Measurements from ENCODE around the gene GNAL. TPM values are rescaled to one million over a fixed set of nuclear protein-coding genes. Genes with fewer than 3 reads are reported as not detected.
A peak's percentile ranks its signal among the peaks of the same experiment; 100 is the strongest.

The GNAL gene
- total RNA-seq, 2 donors from 2014 or later = 4.2 to 14.3 TPM

- TF ChIP-seq POLR2AphosphoS5 (IDR thresholded peaks at IDR 0.05) (no peak), POLR2A (IDR thresholded peaks at IDR 0.05) (no peak), CTCF (IDR thresholded peaks at IDR 0.05) (no peak)
- Histone ChIP-seq H3K4me3 (no peak overlapping the region), H3K27me3 (replicated peaks; ENCODE audit: insufficient read depth) (no peaks in the 10 kb centered on the region), H3K9me3 (no peaks in the 10 kb centered on the region), H3K36me3 (no peaks in the 10 kb centered on the region), H3K4me1 (replicated peaks) (no peaks in the 10 kb centered on the region), H3K27ac (no peak overlapping the region)
- no peak for DNase-seq (ENCODE audit: low spot score)
- intact Hi-C loops (cut with DNase I) = loop anchor here (5.0 kb wide), 1 partner anchor 67 kb away; no protein-coding TSS in a partner anchor
- 91% methylated on average over 5 of the region's 5 CpGs for WGBS
Observed at GRCh38 chr18:11724781-11725180, 35.7 kb downstream of the GNAL start.

- Histone ChIP-seq H3K9me3 (no peaks in the 10 kb centered on the region), H3K36me3 (no peaks in the 10 kb centered on the region), H3K4me3 (no peak overlapping the region), H3K4me1 (replicated peaks) (no peaks in the 10 kb centered on the region), H3K27me3 (replicated peaks; ENCODE audit: insufficient read depth) (no peaks in the 10 kb centered on the region), H3K27ac (no peak overlapping the region)
- DNase-seq (ENCODE audit: low spot score) = no peak
- intact Hi-C loops (cut with DNase I) = loop anchor here (5.0 kb wide), 1 partner anchor 69 kb away; no protein-coding TSS in a partner anchor
- TF ChIP-seq POLR2A (IDR thresholded peaks at IDR 0.05) (no peak), CTCF (IDR thresholded peaks at IDR 0.05) (no peak), POLR2AphosphoS5 (IDR thresholded peaks at IDR 0.05) (no peak)
- 60% methylated on average over 2 of the region's 2 CpGs for WGBS
Observed at GRCh38 chr18:11726556-11726955, 37.5 kb downstream of the GNAL start.

GRCh38 chr18:11728249-11728648 lies 39.2 kb downstream of the GNAL start:
- Histone ChIP-seq H3K4me3 (no peak overlapping the region), H3K27ac (no peak overlapping the region), H3K36me3 (no peaks in the 10 kb centered on the region), H3K4me1 (replicated peaks) (no peaks in the 10 kb centered on the region), H3K27me3 (replicated peaks; ENCODE audit: insufficient read depth) (no peaks in the 10 kb centered on the region), H3K9me3 (no peaks in the 10 kb centered on the region)
- intact Hi-C loops (cut with DNase I) = loop anchor here (5.0 kb wide), 1 partner anchor 71 kb away; no protein-coding TSS in a partner anchor
- no peak for DNase-seq (ENCODE audit: low spot score)
- WGBS = 80% methylated on average over 1 of the region's 1 CpG
- TF ChIP-seq POLR2AphosphoS5 (IDR thresholded peaks at IDR 0.05) = no peak
- no peak for TF ChIP-seq CTCF (IDR thresholded peaks at IDR 0.05)
- TF ChIP-seq POLR2A (IDR thresholded peaks at IDR 0.05) = no peak

- no peaks in the 10 kb centered on the region for H3K9me3 ChIP-seq
- no peak overlapping the region for H3K4me3 ChIP-seq
- TF ChIP-seq POLR2AphosphoS5 (IDR thresholded peaks at IDR 0.05) (no peak), CTCF (IDR thresholded peaks at IDR 0.05) (no peak), POLR2A (IDR thresholded peaks at IDR 0.05) (no peak)
- no peaks in the 10 kb centered on the region for H3K36me3 ChIP-seq
- WGBS = 36% methylated on average over 6 of the region's 6 CpGs
- intact Hi-C loops (cut with DNase I) = loop anchor here (5.0 kb wide), 1 partner anchor 72 kb away; no protein-coding TSS in a partner anchor
- H3K27me3 ChIP-seq (replicated peaks; ENCODE audit: insufficient read depth) = no peaks in the 10 kb centered on the region
- H3K4me1 ChIP-seq (replicated peaks) = no peaks in the 10 kb centered on the region
- H3K27ac ChIP-seq = no peak overlapping the region
- no peak for DNase-seq (ENCODE audit: low spot score)
Observed at GRCh38 chr18:11729556-11729955, 40.5 kb downstream of the GNAL start.

GRCh38 chr18:11733031-11733430 lies 44.0 kb downstream of the GNAL start:
- peak; percentile 46 for DNase-seq (ENCODE audit: low spot score)
- Histone ChIP-seq H3K36me3 (no peaks in the 10 kb centered on the region), H3K27me3 (replicated peaks; ENCODE audit: insufficient read depth) (no peaks in the 10 kb centered on the region), H3K27ac (no peak overlapping the region), H3K9me3 (no peaks in the 10 kb centered on the region), H3K4me1 (replicated peaks) (no peaks in the 10 kb centered on the region), H3K4me3 (no peak overlapping the region)
- TF ChIP-seq POLR2AphosphoS5 (IDR thresholded peaks at IDR 0.05) (no peak), CTCF (IDR thresholded peaks at IDR 0.05) (peak; percentile 67 to 85 (median 72)), POLR2A (IDR thresholded peaks at IDR 0.05) (no peak)
- intact Hi-C loops (cut with DNase I) = loop anchor here (5.0 to 10.0 kb wide), 3 partner anchors 142 to 304 kb away; no protein-coding TSS in a partner anchor
- whole genome bisulfite sequencing = 14% methylated on average over 17 of the region's 17 CpGs
